GM18907 (cell line): ENCODE data around the gene CSNK2A1.

Experiments used
- ATAC-seq: cut with Tn5 transposase; IDR thresholded peaks from one replicate; pipeline ENCODE4 v1.9.1; 2021; ENCODE audit warnings: mild to moderate bottlenecking, moderate library complexity; ENCODE audit not compliant: unreplicated experiment

The CSNK2A1 gene

DNA sequence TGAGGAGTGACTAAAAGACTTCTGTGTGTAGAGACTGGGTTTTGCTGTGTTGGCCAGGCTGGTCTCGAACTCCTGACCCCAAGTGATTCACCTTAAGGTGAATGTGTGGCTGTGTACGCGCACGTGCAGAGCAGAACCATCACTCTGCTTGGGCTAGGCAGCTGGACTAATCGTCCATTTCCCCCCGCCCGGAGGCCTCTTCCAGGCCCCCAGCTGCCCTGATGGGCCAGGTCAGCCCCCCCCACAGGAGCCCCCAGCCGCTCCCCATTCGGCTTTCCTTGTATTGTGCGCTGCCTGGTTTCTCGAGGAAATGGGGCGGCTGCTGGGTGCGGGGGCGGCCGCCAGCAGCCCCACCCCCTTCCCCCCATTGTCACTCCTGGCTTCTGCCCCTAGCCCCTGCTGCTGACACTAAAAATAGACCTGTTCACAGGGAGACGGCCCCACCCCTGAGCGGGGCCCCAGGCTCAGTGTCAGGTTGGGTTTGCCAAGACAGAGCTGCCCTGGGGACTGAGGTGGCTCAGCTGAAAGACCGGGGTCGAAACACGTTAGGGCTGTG is 24.6 kb upstream of the CSNK2A1 start:
- ATAC-seq = no peak

DNA sequence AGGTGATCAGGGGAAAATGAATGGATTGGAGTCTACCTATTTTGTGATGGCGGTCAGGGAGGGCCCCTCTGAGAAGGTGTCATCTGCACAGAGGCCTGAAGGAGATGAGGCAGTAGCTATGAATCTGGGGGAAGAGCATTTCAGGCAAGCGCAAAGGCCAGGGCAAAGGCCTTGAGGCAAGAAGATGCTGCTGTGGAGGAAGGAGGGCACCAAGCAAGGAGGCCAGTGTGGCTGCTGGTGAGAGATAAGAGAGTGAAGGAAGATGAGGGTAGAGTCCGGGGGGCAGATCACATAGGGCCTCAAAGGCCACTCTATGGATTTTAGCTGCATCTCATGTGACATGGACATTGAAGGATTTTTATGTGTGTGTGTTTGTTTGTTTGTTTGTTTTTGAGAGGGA is 20.6 kb upstream of the CSNK2A1 start:
- ATAC-seq = no peak

DNA sequence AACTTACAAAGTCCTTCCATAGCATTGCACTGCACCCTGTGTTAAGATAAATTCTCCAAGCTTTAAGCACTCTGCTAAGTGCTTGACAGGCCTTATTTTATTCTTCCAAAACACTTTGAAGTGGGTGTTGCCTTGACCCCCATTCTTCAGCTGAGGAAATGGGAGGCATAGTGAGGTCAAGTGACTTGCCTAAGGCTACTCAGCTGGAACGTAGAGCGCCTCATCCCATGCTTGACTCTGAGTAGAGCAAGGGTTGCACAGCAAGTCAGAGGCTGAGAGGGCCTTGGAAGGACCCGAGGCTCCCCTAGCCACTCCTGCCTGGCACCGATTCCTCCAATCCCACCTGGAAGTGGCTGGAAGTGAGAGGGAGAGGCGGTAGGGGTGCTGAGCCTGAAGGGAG is 19.6 kb upstream of the CSNK2A1 start:
- ATAC-seq = no peak

DNA sequence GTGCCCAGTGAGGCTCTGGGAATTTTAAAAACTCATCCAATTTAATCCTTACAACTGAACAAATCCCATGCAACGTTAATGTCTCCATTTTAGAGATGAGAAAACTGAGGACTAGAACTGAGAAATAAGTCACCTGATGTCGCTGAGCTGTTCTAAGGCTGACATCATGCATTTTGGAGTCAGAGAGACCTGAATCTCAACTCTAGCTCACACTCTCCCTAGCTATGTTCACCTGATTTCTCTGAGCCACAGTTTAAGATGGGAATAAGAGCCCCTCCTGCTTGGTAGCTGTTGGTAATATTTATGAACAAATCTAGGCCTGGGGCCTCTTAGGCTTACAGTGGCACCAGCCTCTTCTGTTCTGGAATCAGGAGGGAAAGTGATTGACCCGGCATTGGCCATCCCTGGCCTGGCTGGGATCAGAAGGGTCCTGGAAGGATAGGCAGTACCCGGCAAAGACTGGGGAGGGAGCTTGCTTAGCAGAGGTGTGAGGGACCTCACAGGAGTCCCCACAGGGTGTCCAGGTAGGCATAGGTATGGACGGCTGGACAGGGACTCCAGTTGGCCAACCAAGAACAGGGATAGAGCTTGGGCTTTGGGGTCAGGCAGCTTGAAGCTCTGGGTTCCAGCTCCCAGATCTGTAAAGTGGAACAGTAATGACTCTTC is 18.8 kb upstream of the CSNK2A1 start:
- ATAC-seq = no peak

DNA sequence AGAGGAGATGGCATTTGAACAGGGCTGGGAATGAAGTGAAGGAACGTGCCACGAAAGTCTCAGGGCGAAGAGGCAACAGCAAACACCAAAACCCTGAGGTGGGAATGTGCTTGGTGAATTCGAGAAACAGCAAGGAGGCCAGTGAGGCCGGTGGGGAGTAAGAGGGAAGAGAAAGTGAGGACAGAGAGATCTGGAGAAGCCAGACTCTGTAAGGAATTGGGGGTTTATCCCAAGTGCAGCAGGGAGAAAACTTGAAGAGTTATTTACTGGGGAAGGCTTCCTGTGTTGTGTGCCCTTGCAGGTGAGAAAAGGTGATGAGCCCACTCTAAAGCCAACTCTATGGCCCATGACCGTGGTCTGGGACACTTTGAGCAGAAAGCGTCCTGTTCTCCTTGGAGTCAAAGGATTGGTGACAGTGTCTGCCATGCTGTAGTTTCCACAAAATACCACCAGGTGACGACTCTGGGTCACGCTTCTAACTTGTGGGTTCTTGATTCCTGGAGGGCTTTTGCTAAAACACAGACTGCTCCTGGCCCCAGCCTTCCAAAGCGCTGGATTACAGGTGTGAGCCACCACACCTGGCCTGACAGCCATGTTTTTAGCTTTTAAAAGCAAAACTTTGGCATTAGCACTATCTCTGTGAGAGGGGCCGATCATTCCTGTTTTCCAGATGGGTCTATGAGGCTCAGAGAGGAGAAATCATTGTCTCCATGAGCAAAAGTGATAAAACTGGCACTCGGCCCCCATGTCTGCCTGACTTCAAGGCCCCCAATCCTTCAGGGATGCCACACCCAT is 18.0 kb upstream of the CSNK2A1 start:
- ATAC-seq = no peak

DNA sequence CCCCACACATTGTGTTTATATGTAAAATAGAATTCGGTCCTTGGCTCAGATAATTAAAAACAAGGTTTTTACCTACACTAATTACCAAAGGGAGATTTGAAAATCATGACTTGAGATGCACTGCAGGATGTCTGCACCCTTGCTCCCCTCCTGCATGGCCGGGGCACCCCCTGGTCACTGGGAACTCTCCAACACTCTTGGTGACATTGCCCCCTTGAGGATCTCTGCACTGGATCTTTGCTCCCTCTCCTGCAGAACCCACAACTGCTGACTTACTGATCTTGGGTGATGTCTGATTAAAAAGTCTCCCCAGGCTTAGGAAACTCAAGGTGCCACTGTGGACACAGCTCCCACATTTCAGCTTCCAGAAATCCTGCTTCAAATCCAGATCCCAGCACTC is 17.1 kb upstream of the CSNK2A1 start:
- ATAC-seq = no peak

DNA sequence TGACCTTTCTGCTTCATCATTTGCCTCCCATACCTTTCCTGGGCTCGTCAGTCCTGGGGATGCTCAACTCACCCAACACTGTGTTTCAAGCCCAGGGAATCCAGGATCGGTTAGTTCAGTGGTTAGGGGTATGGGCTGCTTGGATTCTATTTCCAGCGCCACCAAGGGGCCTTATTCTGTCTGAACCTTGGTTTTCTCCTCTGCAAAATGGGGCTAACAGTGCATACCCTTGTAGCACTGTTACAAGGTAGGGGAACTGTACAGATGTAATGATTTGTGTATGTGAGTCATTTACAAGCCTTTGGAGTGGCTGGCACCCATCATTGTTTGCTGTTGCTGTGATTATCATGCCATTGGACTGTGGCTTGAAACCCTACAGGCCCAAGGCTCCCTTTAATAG is 14.5 kb upstream of the CSNK2A1 start:
- ATAC-seq = no peak

DNA sequence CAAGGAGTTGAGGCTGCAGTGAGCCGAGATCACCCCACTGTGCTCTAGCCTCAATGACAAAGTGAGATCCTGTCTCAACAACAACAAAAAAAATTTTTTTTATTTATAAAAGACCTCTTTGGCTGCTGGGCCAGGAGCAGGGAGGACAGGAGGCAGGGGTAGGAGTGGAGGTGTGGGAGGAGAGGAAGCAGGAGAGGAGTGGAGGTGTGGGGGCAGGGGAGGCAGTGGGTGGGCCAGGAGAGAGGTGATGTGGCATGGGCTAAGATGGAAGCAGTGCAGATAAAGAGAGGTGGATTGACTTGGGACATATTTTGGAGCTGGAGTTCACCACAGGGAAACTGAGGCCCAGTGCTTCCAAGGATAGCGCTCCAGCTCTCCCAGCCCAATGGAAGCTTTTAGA is 13.4 kb upstream of the CSNK2A1 start:
- no peak for ATAC-seq

DNA sequence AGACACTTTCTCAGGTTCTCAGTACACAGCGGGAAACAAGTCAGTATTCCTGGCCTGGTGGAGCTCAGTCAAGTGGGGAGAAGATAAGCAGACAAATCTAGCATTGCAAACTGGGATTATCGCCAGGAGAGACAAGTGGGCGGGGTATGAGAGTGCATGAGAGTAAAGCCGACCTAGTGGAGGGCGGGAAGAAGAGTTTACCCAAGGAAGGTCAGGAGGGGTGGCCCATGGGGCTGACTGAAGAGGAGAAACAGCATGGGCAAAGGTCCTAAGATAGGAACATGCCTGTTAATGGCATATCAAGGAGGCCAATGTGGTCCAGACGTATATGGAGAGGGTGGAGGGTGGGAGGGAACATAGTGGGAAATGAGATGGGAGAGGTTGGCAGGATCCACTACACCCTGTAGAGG is 12.4 kb upstream of the CSNK2A1 start:
- no peak for ATAC-seq

DNA sequence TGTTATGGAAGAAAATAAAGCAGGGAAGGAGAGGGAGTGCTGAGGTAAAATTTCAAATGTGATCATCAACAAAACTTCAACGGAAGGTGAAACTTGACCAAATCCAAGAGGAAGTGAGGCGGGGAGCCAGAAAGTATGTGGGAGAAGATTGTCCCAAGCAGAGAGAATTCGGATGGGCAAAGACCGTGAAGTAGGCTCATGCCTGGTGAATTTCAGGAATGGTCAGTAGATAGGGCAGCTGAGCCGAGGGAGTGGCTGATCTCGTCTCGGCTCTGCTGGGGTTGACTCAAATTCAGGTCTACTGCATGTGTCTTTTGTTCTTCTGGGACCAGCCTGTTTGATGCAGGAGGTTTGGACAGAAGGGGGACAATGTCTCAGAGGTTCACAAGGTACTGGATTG is 7.0 kb upstream of the CSNK2A1 start:
- no peak for ATAC-seq

DNA sequence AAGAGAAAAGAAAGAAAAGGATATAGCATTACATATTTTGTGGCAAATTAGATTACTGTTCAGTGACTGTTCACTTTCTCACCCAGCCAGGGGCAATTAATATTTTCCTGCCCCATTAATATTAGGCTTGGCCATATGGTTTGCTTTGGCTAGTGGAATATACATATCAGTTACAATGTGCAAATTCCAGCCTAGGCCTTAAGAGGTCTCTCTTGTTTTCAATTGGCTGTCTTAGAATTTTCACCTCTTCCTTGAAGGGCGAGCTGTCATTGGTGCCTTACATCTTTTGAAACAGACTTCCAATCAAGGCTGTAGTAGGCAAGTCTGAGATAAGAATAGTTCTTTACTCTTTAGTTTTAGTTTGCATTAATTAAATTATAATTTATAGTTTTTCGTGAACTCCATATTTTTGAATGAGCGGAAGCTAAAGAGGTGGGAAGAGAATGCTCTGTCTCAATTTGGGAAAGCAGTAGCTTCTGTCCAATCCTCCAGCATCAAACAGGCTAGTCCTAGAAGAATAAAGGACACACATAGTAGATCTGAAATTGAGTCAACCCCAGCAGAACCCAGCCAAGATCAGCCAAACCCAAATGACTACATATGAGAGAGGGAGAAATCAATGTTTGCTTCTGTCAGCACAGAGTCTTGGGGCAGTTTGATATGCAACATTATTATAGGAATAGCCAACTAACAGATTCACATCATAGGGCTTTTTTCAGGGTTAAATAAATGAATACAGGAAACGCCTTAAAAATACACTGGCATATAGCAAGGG is 6.3 kb upstream of the CSNK2A1 start:
- ATAC-seq = no peak

DNA sequence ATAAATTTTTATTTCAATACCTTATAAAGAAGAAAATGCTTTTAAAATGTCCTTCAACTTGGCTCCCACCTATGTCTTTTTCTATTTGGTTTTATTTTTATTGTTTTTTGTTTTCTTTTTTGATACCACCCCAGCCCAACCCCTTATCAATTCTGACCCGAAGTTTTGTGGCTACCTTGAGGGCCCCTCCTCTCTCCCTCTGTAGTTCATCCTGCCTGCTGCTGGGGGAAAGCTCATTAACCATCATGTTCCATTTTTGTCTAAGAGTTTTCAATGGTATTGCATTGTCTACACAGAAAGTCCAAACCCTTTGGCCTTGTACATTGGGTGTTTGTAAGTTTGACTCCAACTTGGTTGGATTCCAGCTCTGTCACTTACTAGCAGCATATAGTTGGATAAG is 5.3 kb upstream of the CSNK2A1 start:
- ATAC-seq = no peak

DNA sequence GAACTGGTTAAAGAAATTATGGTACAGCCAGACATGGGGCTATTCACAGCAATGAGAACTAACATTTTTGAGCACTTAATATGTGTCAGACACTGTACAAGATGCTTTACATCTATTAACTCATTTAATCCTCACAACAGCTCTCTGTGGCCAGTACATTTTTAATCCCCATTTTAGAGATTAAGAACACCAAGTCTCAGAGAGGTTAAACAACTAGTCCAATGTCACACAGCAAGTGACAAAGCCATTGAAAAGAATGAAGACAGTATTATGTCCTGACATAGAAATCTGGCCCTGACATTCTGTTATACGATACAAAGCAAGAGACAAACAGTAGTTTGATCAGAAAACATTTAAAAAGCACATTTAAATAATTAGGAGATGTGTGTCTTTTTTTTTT is 3.8 kb upstream of the CSNK2A1 start:
- ATAC-seq = no peak

DNA sequence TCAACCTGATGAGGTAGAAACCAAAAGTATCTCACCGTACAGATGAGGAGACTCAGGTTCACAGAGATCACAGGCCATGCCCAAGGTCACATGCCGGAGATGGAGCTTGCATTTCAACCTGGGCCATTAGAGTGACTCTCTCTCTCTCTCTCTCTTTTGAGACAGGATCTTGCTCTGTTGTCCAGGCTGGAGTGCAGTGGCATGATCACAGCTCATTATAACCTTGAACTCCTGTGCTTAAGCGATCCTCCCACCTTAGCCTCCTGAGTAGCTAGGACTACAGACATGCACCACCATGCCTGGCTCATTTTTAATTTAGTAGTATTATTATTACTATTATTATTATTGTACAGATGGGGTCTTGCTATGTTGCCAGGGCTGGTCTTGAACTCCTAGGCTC is 2.8 kb upstream of the CSNK2A1 start:
- ATAC-seq = no peak

DNA sequence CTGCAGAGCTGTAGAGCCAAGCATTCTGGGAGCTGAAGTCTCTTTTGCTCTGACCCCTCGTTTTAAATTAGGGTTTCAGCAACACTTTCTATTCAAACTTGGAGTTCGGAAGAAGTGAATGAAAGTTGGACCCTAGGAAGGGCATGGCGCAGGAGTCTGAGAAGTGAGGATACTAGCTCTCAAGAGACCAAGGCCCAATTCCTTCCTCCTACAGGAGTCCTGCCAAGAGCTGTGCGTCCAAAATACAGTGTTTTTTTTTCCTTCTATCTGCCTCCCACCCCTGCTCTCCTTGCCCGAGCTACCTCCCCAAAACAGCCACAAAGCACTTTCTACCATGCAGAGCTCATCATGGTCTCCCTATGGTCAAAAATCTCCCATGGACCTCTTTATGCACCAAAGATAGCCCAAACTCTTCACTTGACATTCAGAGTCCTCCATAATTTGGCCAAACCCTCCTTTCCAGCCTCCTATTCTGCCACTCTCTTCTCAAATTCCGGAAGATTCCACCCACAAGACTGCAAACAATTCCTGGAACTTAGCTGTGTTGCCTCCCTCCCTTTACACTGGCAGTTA is 649 bp upstream of the CSNK2A1 start:
- ATAC-seq = no peak

DNA sequence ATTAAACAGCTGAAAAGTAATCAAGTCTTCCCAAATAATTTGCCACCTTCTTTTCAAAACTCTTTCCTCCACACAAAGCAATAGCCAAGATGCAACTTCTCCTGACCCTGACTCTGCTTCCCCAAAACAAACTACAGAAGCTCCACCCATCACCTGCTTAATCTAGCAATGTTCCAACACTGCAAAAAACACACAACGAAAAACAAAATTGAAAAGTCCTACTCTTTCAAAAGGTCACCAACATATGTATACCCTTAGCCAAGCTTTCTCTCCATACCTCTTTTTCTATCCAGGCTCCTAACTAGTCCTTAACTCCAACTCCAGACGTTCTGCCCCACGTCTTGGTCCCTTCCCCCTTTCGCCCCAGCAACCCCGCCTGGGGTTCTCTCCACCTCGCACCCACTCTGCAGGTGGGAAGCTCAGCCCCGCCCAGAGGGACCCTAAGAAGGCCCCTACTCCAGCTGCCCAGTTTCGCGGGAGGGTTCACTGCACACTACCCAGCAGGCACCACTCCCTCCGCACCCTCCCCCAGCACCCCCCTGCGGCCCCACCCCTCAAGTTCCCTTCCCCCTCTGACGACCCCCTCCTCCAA is 717 bp downstream of the CSNK2A1 start:
- peak; percentile 17 for ATAC-seq

DNA sequence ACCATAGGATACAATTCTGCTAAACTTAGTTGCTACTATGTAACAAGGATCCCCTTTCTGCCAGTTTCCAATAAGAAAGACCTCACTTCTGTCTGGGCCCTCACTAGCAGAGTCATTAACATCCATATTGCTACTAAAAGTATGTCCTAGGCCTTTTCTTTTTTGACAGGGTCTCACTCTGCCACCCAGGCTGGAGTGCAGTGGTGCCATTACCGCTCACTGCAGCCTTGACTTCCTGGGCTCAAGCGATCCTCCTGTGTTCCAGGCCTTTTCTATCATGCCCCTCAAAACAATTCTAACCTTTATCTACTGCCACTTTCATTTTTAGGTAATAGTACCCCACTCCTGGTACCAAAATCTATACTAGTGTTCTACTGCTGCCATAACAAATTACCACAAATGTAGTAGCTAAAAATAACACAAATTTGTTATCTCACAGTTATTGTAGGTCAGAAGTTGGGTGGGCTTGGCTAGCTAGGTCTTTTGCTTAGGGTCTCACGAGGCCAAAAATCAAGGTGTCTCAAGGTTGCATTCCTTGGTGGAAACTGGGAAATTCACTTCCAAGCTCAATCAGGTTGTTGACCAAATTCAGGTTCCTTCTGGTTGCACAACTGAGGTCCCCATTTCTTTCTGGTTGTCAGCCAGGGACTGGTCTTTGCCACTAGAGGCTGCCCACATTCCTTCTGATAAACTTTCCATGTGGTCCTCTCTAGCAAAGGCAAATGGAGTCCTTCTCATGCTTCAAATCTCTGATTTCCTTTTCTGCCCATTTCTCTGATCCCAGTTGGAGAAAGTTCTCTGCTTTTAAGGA is 3.0 kb downstream of the CSNK2A1 start:
- ATAC-seq = no peak

DNA sequence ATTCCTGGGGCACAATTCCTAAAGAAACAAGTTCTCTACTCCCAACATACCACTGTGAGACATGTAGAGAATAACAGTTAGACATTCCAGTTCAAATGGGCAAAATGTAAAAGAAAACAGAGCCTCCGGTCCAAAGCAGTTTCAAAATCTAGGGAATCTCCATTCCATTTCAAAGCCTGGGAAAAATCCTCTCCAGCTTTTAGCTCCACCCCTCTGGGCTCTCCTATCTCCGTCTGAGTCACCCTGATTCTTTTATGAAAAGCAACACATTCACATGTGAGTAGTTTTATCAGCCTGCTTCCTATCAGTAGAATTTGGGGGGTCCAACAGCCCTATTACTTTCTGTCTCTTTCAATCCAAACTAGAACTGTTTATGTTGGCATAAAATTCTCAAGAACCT is 3.7 kb downstream of the CSNK2A1 start:
- no peak for ATAC-seq

DNA sequence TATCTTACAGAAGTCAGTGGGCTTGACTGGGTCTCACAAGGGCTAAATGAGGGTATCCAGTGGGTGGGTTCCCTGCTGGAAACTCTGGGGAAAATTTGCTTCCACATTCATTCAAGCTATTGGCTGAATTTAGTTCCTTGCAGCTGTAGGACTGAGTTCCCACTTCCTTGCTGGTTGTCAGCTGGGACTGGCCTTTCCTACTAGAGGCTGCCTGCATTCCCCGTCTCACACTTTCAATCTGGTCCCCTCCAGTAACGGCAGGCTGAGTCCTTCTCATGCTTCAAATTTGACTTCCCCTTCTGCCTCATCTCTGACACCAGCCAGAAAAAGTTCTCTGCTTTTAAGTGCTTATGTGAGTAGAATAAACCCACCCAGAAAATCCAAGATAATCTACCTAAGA is 4.4 kb downstream of the CSNK2A1 start:
- ATAC-seq = no peak

DNA sequence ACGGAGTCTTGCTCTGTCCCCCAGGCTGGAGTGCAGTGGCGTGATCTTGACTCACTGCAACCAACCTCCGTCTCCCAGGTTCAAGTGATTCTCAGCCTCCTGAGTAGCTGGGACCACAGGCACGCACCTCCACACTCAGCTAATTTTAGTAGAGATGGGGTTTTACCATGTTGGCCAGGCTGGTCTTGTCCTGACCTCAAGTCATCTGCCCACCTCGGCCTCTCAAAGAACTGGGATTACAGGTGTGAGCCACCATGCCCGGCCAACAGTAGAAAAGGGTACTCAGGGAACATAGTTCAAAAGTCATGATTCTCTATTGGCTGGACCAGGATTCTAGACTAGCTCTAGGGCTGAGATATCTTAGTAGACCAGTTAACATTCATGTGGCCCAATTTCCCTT is 5.6 kb downstream of the CSNK2A1 start:
- no peak for ATAC-seq
